Natural killer cell (primary cell): ENCODE measurements around the gene NEDD4L. TPM values are rescaled to one million over a fixed set of nuclear protein-coding genes. Genes with fewer than 3 reads are reported as not detected.

Experiments
- ATAC-seq, 3 donors: fragments of 150-1000 bp in 2 of 3; fragments of 200-7000 bp in 1 of 3; cut with Tn5 transposase; 1 replicate in 1 of 3; 2 replicates in 2 of 3; pipeline ENCODE4 v1.10.0; 2021; ENCODE audit warnings: mild to moderate bottlenecking in 2 of 3, moderate library complexity in 2 of 3
- DNase-seq, 2 donors: peaks; one replicate each; pipeline versions ENCODE4 v3.0.0 to v3.0.0-alpha.2; 2013 to 2021; ENCODE audit warnings: mixed read lengths in 1 of 2
- H3K27ac ChIP-seq: one replicate; pipeline ENCODE4 v1.5.1; 2013; ENCODE audit warnings: mild to moderate bottlenecking, low read length
- H3K27me3 ChIP-seq: one replicate; pipeline ENCODE4 v1.6.1; 2013; ENCODE audit warnings: low read length; ENCODE audit not compliant: control insufficient read depth, insufficient read depth
- H3K36me3 ChIP-seq: one replicate; pipeline ENCODE4 v1.6.1; 2013; ENCODE audit warnings: low read length; ENCODE audit not compliant: control insufficient read depth, insufficient read depth
- H3K4me1 ChIP-seq: one replicate; pipeline ENCODE4 v1.6.1; 2013; ENCODE audit warnings: low read length; ENCODE audit not compliant: control insufficient read depth, insufficient read depth
- H3K4me3 ChIP-seq: one replicate; pipeline ENCODE4 v1.5.1; 2013; ENCODE audit warnings: low read length
- H3K9me3 ChIP-seq: one replicate; pipeline ENCODE4 v1.6.1; 2013; ENCODE audit warnings: low read length; ENCODE audit not compliant: control insufficient read depth, insufficient read depth
- H3K27ac Mint-ChIP-seq, 2 donors: one replicate each; pipeline ENCODE4 v1.8.0; 2022; ENCODE audit warnings: mild to moderate bottlenecking in 2 of 2, mixed read lengths in 2 of 2, moderate library complexity in 1 of 2
- H3K27me3 Mint-ChIP-seq, 2 donors: one replicate each; pipeline ENCODE4 v1.8.0; 2022; ENCODE audit warnings: low read depth in 2 of 2, mixed read lengths in 2 of 2
- H3K36me3 Mint-ChIP-seq: one replicate; pipeline ENCODE4 v1.8.0; 2022; ENCODE audit warnings: mixed read lengths
- H3K4me1 Mint-ChIP-seq, 2 donors: one replicate each; pipeline ENCODE4 v1.8.0; 2022; ENCODE audit warnings: mixed read lengths in 2 of 2
- H3K4me3 Mint-ChIP-seq: one replicate; pipeline ENCODE4 v1.8.0; 2022; ENCODE audit warnings: mild to moderate bottlenecking, moderate library complexity, mixed read lengths
- H3K9me3 Mint-ChIP-seq, 2 donors: one replicate each; pipeline ENCODE4 v1.8.0; 2022; ENCODE audit warnings: mixed read lengths in 2 of 2
- CTCF ChIP-seq: fragments of 200-600 bp; IDR thresholded peaks from one replicate; pipeline ENCODE4 v1.8.0; 2022; ENCODE audit warnings: antibody characterized with exemption
- WGBS: methylation state at CpG from one replicate; pipeline ENCODE4 v1.1.7; 2013; ENCODE audit warnings: missing lambda C conversion rate; ENCODE audit not compliant: insufficient coverage; 5-methylcytosine and 5-hydroxymethylcytosine counted together
- intact Hi-C: fragments of 100-400 bp; cut with micrococcal nuclease; formaldehyde crosslinking; loops from one replicate; pipeline ENCODE4 v1.14.2; 2022
- total RNA-seq, 4 donors: library from RNA; stranded (reverse); fragments of 120-200 nt in 1 of 4; gene quantifications; one replicate each; pipeline versions ENCODE4 v1.2.3 to v1.2.4, GENCODE V29; 2013 to 2022

NEDD4L gene
- total RNA-seq, 3 donors from 2014 or later (not counting 1 experiment from before 2014, with no cell fraction given) = 3.4 to 15.3 (median 14.3) TPM

- H3K27ac Mint-ChIP-seq = no peak overlapping the region
- H3K9me3 Mint-ChIP-seq = no peaks in the 10 kb centered on the region
- H3K4me1 Mint-ChIP-seq = no peaks in the 10 kb centered on the region
- DNase-seq (no peak), ATAC-seq (no peak)
- Histone ChIP-seq H3K4me1 (no peaks in the 10 kb centered on the region), H3K36me3 (no peaks in the 10 kb centered on the region), H3K4me3 (no peak overlapping the region), H3K9me3 (no peaks in the 10 kb centered on the region), H3K27ac (no peak overlapping the region), H3K27me3 (no peaks in the 10 kb centered on the region)
- TF ChIP-seq CTCF = no peak
- no peak overlapping the region for H3K4me3 Mint-ChIP-seq
- WGBS = 96% methylated on average over 39 of the region's 39 CpGs
- H3K36me3 Mint-ChIP-seq = no peaks in the 10 kb centered on the region
- H3K27me3 Mint-ChIP-seq = no peaks in the 10 kb centered on the region
- intact Hi-C loops = no loop called here
These were observed 212.5 kb downstream of the NEDD4L start for GRCh38 chr18:58256316-58257080.

GRCh38 chr18:58257461-58257860, 213.4 kb downstream of the NEDD4L start:
- Histone ChIP-seq H3K27me3 (no peaks in the 10 kb centered on the region), H3K27ac (no peak overlapping the region), H3K9me3 (no peaks in the 10 kb centered on the region), H3K4me3 (no peak overlapping the region), H3K36me3 (no peaks in the 10 kb centered on the region), H3K4me1 (no peaks in the 10 kb centered on the region)
- Mint-ChIP-seq H3K9me3 (no peaks in the 10 kb centered on the region), H3K27ac (no peak overlapping the region), H3K27me3 (no peaks in the 10 kb centered on the region), H3K36me3 (no peaks in the 10 kb centered on the region), H3K4me3 (no peak overlapping the region), H3K4me1 (no peaks in the 10 kb centered on the region)
- intact Hi-C loops = no loop called here
- DNase-seq (no peak), ATAC-seq (no peak)
- no peak for TF ChIP-seq CTCF
- 50% methylated on average over 9 of the region's 9 CpGs for WGBS

- TF ChIP-seq CTCF = no peak
- no peaks in the 10 kb centered on the region for H3K27me3 Mint-ChIP-seq
- H3K4me3 Mint-ChIP-seq = no peak overlapping the region
- ATAC-seq (no peak), DNase-seq (no peak)
- intact Hi-C loops = no loop called here
- H3K4me1 ChIP-seq = no peaks in the 10 kb centered on the region
- H3K9me3 Mint-ChIP-seq = no peaks in the 10 kb centered on the region
- no peaks in the 10 kb centered on the region for H3K36me3 ChIP-seq
- H3K27me3 ChIP-seq = no peaks in the 10 kb centered on the region
- H3K4me1 Mint-ChIP-seq = no peaks in the 10 kb centered on the region
- H3K4me3 ChIP-seq = no peak overlapping the region
- 89% methylated on average over 4 of the region's 11 CpGs for WGBS
- no peaks in the 10 kb centered on the region for H3K36me3 Mint-ChIP-seq
- H3K9me3 ChIP-seq = no peaks in the 10 kb centered on the region
- no peak overlapping the region for H3K27ac Mint-ChIP-seq
- no peak overlapping the region for H3K27ac ChIP-seq
These were observed 214.8 kb downstream of the NEDD4L start for GRCh38 chr18:58258692-58259342.
